Upper lobe of left lung (tissue), 6 donors: ENCODE measurements around the gene TMPRSS2. TPM values are rescaled to one million over a fixed set of nuclear protein-coding genes. Genes with fewer than 3 reads are reported as not detected.

ENCODE experiments used
- ATAC-seq, 2 donors: fragments of 200-7000 bp; cut with Tn5 transposase; one replicate each; pipeline ENCODE4 v1.9.1; 2022; ENCODE audit warnings: mild to moderate bottlenecking in 2 of 2, moderate library complexity in 2 of 2; ENCODE audit not compliant: low FRiP score in 2 of 2
- DNase-seq, 2 donors: peaks; one replicate each; pipeline ENCODE4 v3.0.0-alpha.2; 2019 to 2020
- H3K27ac ChIP-seq, 4 donors: fragments of 200-600 bp; sonication (generic); one replicate each; pipeline ENCODE4 v1.5.1; 2016 to 2019
- H3K27me3 ChIP-seq, 4 donors: fragments of 200-600 bp; sonication (generic); one replicate each; pipeline ENCODE4 v1.5.1; 2017 to 2019
- H3K36me3 ChIP-seq, 4 donors: fragments of 200-600 bp; sonication (generic); one replicate each; pipeline ENCODE4 v1.5.1; 2016 to 2019
- H3K4me1 ChIP-seq, 4 donors: fragments of 200-600 bp; sonication (generic); one replicate each; pipeline ENCODE4 v1.5.1; 2018 to 2019
- H3K4me3 ChIP-seq, 4 donors: fragments of 200-600 bp; sonication (generic); one replicate each; pipeline ENCODE4 v1.5.1; 2017 to 2019; ENCODE audit warnings: mild to moderate bottlenecking in 2 of 4, moderate library complexity in 1 of 4
- H3K9me3 ChIP-seq, 4 donors: fragments of 200-600 bp; sonication (generic); one replicate each; pipeline ENCODE4 v1.5.1; 2018 to 2019
- CTCF ChIP-seq, 6 experiments: fragments of 450-650 bp in 4 of 6; fragments of 200-600 bp in 2 of 6; sonication (generic) in 2 of 6; IDR thresholded peaks; one replicate each; pipeline ENCODE4 v1.5.1; 2016 to 2019; ENCODE audit warnings: antibody characterized with exemption in 6 of 6
- EP300 ChIP-seq, 4 donors: sonication (generic); formaldehyde crosslinking; IDR thresholded peaks; one replicate each; pipeline ENCODE4 v1.5.1; 2017; ENCODE audit warnings: antibody characterized with exemption in 4 of 4, control low read depth in 2 of 4
- POLR2A ChIP-seq, 4 donors: fragments of 450-650 bp; IDR thresholded peaks; one replicate each; pipeline ENCODE4 v1.5.1; 2016 to 2017; ENCODE audit warnings: antibody characterized with exemption in 4 of 4, mild to moderate bottlenecking in 2 of 4
- POLR2AphosphoS5 ChIP-seq, 2 donors: sonication (generic); formaldehyde crosslinking; IDR thresholded peaks; one replicate each; pipeline ENCODE4 v1.5.1; 2017; ENCODE audit warnings: antibody characterized with exemption in 2 of 2
- WGBS, 2 donors: methylation state at CpG; one replicate each; pipeline ENCODE4 v1.1.5; 2017 to 2018; 5-methylcytosine and 5-hydroxymethylcytosine counted together
- total RNA-seq, 6 donors: library from RNA; depleted of rRNA in 4 of 6; stranded (reverse); fragments of >200 nt in 4 of 6; gene quantifications; one replicate each; pipeline versions ENCODE4 v1.1.0 to v1.2.1, GENCODE V29; 2016 to 2021
- donor health status: DM: no; HTN: no; CAD: no; lungs with moderate emphysema.
- donor health status: DM: no; HTN: yes; CAD: no; lungs with severe emphysema.

TMPRSS2 gene
- total RNA-seq, 6 donors from 2014 or later = 65.3 to 195 (median 98.5) TPM

DNA sequence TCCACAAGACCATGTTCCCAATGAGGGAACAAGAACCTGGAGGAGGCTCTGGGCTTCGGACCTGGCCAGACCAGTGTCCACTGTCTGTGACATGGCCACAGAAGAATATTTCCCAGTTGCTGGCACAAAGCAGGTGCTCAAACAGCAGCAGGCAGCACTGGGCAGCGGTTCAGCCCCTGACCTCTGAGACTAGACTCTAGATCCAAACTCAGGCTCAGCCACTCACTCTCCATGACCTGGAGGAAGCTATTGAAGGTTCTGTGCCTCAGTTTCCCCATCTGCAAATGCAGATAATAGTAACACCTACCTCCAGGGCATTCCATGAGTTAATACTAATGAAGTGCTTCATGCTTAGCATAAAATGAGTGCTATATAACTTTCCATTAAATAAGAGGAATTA, 8.0 kb downstream of the TMPRSS2 start:
- 73% methylated on average over 2 of the region's 2 CpGs for WGBS, 2 donors
- ATAC-seq = no peak
- TF ChIP-seq POLR2AphosphoS5 (IDR thresholded peaks at IDR 0.05) (no peak), POLR2A (IDR thresholded peaks at IDR 0.05) (no peak), CTCF (IDR thresholded peaks at IDR 0.05) (no peak), EP300 (IDR thresholded peaks at IDR 0.05) (no peak)
- no peaks in the 10 kb centered on the region for H3K36me3 ChIP-seq
- H3K27me3 ChIP-seq = no peaks in the 10 kb centered on the region
- no peak for DNase-seq
- no peaks in the 10 kb centered on the region for H3K9me3 ChIP-seq
- peak overlapping the region in 3 of 4 donors; percentile 4 to 36 (median 12) for H3K27ac ChIP-seq
- H3K4me3 ChIP-seq = peak overlapping the region in 1 of 4 donors; percentile 8
- H3K4me1 ChIP-seq = peaks cover 0 to 57% (median 19%) of the 10 kb centered on the region in 4 donors

DNA sequence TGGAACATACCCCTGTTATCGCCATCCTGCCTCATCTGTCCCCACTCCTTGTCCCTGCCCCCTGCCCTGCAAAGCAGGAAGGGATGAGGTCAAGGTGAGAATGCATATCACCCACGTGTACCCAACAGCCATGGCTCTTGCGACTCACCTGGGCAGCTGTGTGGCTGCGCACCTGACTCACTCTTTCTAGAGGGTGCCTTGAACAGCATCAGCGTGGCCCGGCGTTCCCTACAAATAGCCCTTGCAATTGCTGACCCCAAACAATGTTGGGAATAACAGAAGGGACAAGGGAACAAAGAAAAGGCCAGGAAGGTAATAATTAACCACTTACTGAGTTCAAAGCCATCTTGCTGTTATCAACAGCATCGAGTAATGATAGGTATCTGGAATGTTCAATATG, 10.2 kb downstream of the TMPRSS2 start:
- H3K27me3 ChIP-seq = no peaks in the 10 kb centered on the region
- DNase-seq (no peak), ATAC-seq (no peak)
- peaks cover 0 to 5% (median 2%) of the 10 kb centered on the region in 4 donors for H3K36me3 ChIP-seq
- H3K9me3 ChIP-seq = no peaks in the 10 kb centered on the region
- H3K4me3 ChIP-seq = no peak overlapping the region
- 75 to 76% methylated on average over 8 of the region's 8 CpGs for WGBS, 2 donors
- peaks cover 0 to 39% (median 17%) of the 10 kb centered on the region in 4 donors for H3K4me1 ChIP-seq
- TF ChIP-seq POLR2AphosphoS5 (IDR thresholded peaks at IDR 0.05) = no peak
- no peak for TF ChIP-seq CTCF (IDR thresholded peaks at IDR 0.05)
- no peak for TF ChIP-seq EP300 (IDR thresholded peaks at IDR 0.05)
- TF ChIP-seq POLR2A (IDR thresholded peaks at IDR 0.05) = no peak
- H3K27ac ChIP-seq = peak overlapping the region in 2 of 4 donors; percentile 14 to 56

DNA sequence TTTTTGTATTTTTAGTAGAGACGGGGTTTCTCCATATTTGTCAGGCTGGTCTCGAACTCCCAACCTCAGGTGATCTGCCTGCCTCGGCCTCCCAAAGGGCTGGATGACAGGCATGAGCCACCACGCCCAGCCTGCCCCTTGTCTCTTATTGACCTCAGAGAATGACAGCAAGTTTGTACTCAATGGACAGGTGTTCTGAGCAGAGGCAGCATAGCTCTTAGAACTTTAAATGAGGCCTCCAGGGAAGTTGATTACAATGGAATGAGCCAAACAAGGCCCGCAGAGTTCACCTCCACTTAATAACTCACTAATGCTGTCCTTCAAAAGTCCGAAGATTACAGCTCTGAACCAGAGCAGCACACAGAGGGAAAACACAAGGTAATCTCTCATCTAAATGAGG, 10.9 kb downstream of the TMPRSS2 start:
- Histone ChIP-seq H3K4me3 (no peak overlapping the region), H3K4me1 (peaks cover 0 to 32% (median 15%) of the 10 kb centered on the region in 4 donors), H3K27me3 (no peaks in the 10 kb centered on the region), H3K27ac (no peak overlapping the region), H3K36me3 (peaks cover 0 to 5% (median 2%) of the 10 kb centered on the region in 4 donors), H3K9me3 (no peaks in the 10 kb centered on the region)
- TF ChIP-seq EP300 (IDR thresholded peaks at IDR 0.05) = no peak
- no peak for TF ChIP-seq POLR2AphosphoS5 (IDR thresholded peaks at IDR 0.05)
- no peak for TF ChIP-seq POLR2A (IDR thresholded peaks at IDR 0.05)
- TF ChIP-seq CTCF (IDR thresholded peaks at IDR 0.05) = no peak
- whole genome bisulfite sequencing, 2 donors = 72 to 74% methylated on average over 5 to 6 of the region's 6 CpGs
- DNase-seq (no peak), ATAC-seq (no peak)

- 89 to 96% methylated on average over 16 of the region's 16 CpGs for WGBS, 2 donors
These were observed 13.7 kb downstream of the TMPRSS2 start for GRCh38 chr21:41494242-41494641.

More at GRCh38 chr21:41494242-41494641, 13.7 kb downstream of the TMPRSS2 start:
- no peak overlapping the region for H3K4me3 ChIP-seq
- peak in 1 of 2 donors; percentile 58 for DNase-seq
- no peaks in the 10 kb centered on the region for H3K9me3 ChIP-seq
- TF ChIP-seq POLR2A (IDR thresholded peaks at IDR 0.05) = no peak
- no peak for TF ChIP-seq EP300 (IDR thresholded peaks at IDR 0.05)
- no peak for TF ChIP-seq CTCF (IDR thresholded peaks at IDR 0.05)
- no peak for TF ChIP-seq POLR2AphosphoS5 (IDR thresholded peaks at IDR 0.05)
- H3K4me1 ChIP-seq = peaks cover 0 to 12% (median 6%) of the 10 kb centered on the region in 4 donors
- no peaks in the 10 kb centered on the region for H3K27me3 ChIP-seq
- peaks cover 0 to 5% (median 2%) of the 10 kb centered on the region in 4 donors for H3K36me3 ChIP-seq
- H3K27ac ChIP-seq = no peak overlapping the region
- ATAC-seq = no peak
